Mesothelial cell of epicardium (in vitro differentiated cells): ENCODE results near the gene ALDH1A2. TPM values are rescaled to one million over a fixed set of nuclear protein-coding genes. Genes with fewer than 3 reads are reported as not detected.

ENCODE experiments used
- DNase-seq, 2 experiments: peaks; one replicate each; pipeline ENCODE4 v3.0.0; 2021; ENCODE audit warnings: low spot score in 2 of 2; ENCODE audit not compliant: unreplicated experiment in 2 of 2
- H3K27ac Mint-ChIP-seq: 2 replicates; pipeline ENCODE4 v1.8.0; 2021; ENCODE audit warnings: mixed read lengths
- H3K27me3 Mint-ChIP-seq: 2 replicates; pipeline ENCODE4 v1.8.0; 2021; ENCODE audit warnings: low read depth, mixed read lengths
- H3K36me3 Mint-ChIP-seq: 2 replicates; pipeline ENCODE4 v1.8.0; 2021; ENCODE audit warnings: mixed read lengths
- H3K4me1 Mint-ChIP-seq: 2 replicates; pipeline ENCODE4 v1.8.0; 2021; ENCODE audit warnings: mixed read lengths
- H3K4me3 Mint-ChIP-seq: 2 replicates; pipeline ENCODE4 v1.8.0; 2021; ENCODE audit warnings: mild to moderate bottlenecking, moderate library complexity, mixed read lengths
- H3K9me3 Mint-ChIP-seq: 2 replicates; pipeline ENCODE4 v1.8.0; 2021; ENCODE audit warnings: mixed read lengths
- total RNA-seq: library from RNA; stranded (reverse); gene quantifications from 3 replicates; pipeline ENCODE4 v1.2.1, GENCODE V29; 2021
- TF ChIP-seq, protein P1 (sequence below): fragments of 200-600 bp; sonication (generic); IDR thresholded peaks from one replicate; pipeline ENCODE4 v1.5.0; 2021; ENCODE audit warnings: antibody characterized with exemption; ENCODE audit not compliant: unreplicated experiment

The ALDH1A2 gene
- total RNA-seq, 1 donor from 2014 or later: 26.2 TPM

- no peak overlapping the region for H3K27ac Mint-ChIP-seq
- TF ChIP-seq, protein P1, sequence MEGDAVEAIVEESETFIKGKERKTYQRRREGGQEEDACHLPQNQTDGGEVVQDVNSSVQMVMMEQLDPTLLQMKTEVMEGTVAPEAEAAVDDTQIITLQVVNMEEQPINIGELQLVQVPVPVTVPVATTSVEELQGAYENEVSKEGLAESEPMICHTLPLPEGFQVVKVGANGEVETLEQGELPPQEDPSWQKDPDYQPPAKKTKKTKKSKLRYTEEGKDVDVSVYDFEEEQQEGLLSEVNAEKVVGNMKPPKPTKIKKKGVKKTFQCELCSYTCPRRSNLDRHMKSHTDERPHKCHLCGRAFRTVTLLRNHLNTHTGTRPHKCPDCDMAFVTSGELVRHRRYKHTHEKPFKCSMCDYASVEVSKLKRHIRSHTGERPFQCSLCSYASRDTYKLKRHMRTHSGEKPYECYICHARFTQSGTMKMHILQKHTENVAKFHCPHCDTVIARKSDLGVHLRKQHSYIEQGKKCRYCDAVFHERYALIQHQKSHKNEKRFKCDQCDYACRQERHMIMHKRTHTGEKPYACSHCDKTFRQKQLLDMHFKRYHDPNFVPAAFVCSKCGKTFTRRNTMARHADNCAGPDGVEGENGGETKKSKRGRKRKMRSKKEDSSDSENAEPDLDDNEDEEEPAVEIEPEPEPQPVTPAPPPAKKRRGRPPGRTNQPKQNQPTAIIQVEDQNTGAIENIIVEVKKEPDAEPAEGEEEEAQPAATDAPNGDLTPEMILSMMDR: no peak
- peaks cover 52% of the 10 kb centered on the region for H3K27me3 Mint-ChIP-seq
- H3K4me1 Mint-ChIP-seq: peaks cover 5% of the 10 kb centered on the region
- H3K9me3 Mint-ChIP-seq: no peaks in the 10 kb centered on the region
- H3K4me3 Mint-ChIP-seq: no peak overlapping the region
- no peaks in the 10 kb centered on the region for H3K36me3 Mint-ChIP-seq
- no peak for DNase-seq
Measured at GRCh38 chr15:58053315-58054153, 12.0 kb downstream of the ALDH1A2 start.

DNA sequence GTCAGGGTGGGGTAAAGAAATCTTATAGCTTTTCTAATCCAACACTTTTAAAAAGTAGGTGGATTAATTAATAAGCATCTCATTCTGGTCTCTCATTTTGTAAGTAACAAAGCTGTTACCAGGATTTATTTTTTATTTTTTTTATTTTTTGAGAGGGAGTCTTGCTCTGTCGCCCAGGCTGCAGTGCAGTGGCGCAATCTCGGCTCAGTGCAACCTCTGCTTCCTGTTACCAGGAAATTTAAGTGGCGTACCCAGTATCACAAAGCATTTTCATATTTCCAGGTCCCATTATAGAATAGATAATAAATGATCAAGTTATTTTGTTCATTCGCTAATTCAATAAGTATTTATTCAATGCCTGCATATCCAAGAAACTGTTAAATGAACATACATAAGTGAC is 13.2 kb downstream of the ALDH1A2 start:
- Mint-ChIP-seq H3K27me3 (peaks cover 47% of the 10 kb centered on the region), H3K27ac (no peak overlapping the region), H3K4me1 (peaks cover 4% of the 10 kb centered on the region), H3K9me3 (no peaks in the 10 kb centered on the region), H3K36me3 (no peaks in the 10 kb centered on the region), H3K4me3 (no peak overlapping the region)
- no peak for DNase-seq
- TF ChIP-seq, protein P1: no peak

- H3K9me3 Mint-ChIP-seq: no peaks in the 10 kb centered on the region
- no peak overlapping the region for H3K4me3 Mint-ChIP-seq
- no peaks in the 10 kb centered on the region for H3K36me3 Mint-ChIP-seq
- H3K27me3 Mint-ChIP-seq: peaks cover 33% of the 10 kb centered on the region
- DNase-seq: no peak
- peaks cover 21% of the 10 kb centered on the region for H3K4me1 Mint-ChIP-seq
- TF ChIP-seq, protein P1: no peak
- H3K27ac Mint-ChIP-seq: no peak overlapping the region
Measured at GRCh38 chr15:58049520-58050227, 15.8 kb downstream of the ALDH1A2 start.

- DNase-seq: no peak
- peaks cover 22% of the 10 kb centered on the region for H3K4me1 Mint-ChIP-seq
- H3K9me3 Mint-ChIP-seq: no peaks in the 10 kb centered on the region
- peaks cover 33% of the 10 kb centered on the region for H3K27me3 Mint-ChIP-seq
- no peak overlapping the region for H3K27ac Mint-ChIP-seq
- TF ChIP-seq, protein P1: no peak
- H3K4me3 Mint-ChIP-seq: no peak overlapping the region
- H3K36me3 Mint-ChIP-seq: no peaks in the 10 kb centered on the region
Measured at GRCh38 chr15:58048261-58048660, 17.2 kb downstream of the ALDH1A2 start.

DNA sequence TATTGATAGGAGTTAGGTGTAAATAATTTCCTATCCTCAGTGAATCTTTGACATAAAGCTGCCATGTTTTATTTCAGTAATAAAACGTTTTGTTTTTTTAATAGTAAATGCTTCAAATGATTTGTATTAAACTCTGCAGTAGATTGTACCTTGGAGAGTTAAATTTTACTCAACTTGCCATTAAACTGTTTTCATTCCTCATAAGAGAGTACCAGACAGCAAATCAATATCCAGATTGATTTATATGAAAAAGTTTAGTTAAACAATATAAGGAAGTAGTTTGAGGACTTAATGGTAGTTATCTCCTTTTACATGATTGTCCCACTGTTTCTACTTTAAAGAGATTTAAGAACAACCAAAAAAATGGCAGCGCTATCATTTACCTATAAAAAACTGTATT is 18.4 kb downstream of the ALDH1A2 start:
- H3K9me3 Mint-ChIP-seq: no peaks in the 10 kb centered on the region
- no peak overlapping the region for H3K4me3 Mint-ChIP-seq
- DNase-seq: no peak
- H3K27ac Mint-ChIP-seq: no peak overlapping the region
- peaks cover 34% of the 10 kb centered on the region for H3K27me3 Mint-ChIP-seq
- H3K36me3 Mint-ChIP-seq: no peaks in the 10 kb centered on the region
- peaks cover 22% of the 10 kb centered on the region for H3K4me1 Mint-ChIP-seq
- TF ChIP-seq, protein P1: no peak
